GM18861 (cell line): Measurements from ENCODE around the gene TMEM109.

Experiments used
- ATAC-seq: cut with Tn5 transposase; IDR thresholded peaks from one replicate; pipeline ENCODE4 v1.9.1; 2021; ENCODE audit not compliant: unreplicated experiment

Gene TMEM109

DNA sequence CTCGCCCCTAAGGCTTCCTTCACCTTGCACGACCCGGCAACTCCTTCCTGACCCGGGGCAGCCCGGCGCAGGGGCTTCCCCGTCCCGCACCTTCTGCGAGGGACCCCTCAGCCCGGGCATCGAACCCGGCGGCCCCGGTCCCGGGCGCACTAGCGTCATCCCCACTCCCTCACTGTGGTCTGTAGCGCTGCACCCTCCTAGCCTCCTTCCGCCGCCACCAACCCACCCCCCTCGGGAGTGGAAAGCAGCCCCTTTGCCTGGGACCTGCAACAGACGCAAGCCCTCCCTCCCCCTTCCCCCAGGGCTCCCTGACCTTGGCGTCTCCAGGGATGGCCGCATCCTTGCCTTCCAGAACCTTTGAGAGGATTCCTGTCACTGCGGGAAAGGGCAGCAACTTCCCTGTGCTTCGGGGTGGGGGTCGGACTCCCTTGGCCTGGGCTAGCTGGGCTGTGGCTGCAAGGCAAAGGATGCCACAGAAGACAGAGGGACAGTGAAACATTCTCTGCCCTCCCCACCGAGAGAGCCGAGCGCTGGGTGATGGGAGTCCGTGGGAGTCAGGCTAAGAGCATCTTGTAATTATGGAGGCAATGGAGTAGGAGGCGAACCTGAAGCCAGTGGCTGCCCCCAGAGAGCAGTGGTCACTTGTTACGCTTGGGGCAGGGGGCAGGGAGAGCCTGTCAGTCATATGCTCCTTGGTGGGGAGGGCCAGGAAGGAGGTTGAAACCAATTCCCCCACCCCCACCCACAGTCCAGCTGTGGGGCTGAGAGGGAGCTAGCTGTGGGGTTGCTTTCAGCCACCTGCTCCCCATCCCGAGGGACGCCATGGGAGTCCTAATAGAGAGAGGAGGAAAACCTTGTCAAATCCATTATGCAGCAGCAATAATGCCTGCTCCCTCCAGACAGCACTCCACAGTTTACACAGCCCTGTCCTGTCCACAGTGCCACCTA, 11.2 kb downstream of the TMEM109 start:
- no peak for ATAC-seq

DNA sequence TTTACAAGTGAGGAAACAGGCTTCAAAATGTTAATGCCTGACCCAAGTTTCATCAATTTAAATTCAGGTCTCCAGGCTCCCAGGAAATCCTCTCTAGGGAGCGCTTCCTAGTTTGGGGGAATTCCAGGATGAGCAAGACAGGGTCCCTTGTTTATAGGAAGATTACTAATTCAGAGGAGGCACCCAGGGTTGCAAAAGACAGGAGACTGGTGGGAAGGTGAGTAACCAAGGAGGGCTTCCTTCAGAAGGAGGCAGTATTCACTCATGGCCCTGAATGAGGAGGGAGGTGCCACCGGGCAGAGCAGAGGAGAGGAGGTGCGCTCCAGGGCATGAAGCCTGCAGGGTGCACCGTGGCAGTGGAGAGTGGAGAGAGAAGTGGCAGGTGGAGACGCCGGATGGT, 11.9 kb downstream of the TMEM109 start:
- ATAC-seq = no peak

DNA sequence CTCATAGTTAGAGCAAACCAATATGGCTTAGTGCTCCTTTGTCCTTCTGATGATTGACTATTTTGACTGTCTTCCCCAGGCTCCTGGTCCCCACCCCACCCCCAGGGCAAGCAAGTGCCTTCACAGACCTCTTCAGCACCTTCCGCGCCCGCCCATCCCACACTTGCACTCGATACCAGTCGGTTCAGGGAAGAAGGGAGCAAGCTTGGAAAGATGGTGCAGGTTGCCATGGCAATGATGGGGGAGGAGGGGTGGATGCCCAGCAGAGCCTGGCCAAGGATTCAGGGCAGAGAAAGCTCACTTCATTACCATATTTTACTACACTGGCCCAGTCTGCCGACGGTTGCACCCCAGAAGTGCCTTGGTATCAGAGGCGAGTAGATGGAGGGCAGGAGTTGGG, 12.5 kb downstream of the TMEM109 start:
- no peak for ATAC-seq

DNA sequence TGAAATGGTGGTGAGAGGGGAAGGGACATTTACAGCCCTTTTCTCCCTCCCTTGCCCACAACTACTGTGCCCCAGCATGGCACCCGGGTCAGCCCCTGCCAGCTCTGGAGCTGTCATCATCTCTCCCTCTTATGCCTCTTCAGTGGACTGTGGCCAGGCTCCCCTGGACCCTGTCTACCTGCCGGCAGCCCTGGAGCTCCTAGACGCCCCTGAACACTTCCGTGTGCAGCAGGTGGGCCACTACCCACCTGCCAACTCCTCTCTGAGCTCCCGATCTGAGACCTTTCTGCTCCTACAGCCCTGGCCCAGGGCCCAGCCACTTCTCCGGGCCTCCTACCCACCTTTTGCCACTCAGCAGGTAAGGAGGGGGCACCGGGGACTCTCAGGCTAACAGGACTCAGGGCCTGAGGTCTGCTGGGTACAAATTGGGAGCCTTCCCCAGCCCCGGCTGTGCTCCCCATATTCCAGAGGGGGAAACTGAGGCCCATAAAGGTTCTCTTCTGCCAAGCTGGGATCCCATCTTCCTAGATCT, 13.2 kb downstream of the TMEM109 start:
- ATAC-seq = no peak

DNA sequence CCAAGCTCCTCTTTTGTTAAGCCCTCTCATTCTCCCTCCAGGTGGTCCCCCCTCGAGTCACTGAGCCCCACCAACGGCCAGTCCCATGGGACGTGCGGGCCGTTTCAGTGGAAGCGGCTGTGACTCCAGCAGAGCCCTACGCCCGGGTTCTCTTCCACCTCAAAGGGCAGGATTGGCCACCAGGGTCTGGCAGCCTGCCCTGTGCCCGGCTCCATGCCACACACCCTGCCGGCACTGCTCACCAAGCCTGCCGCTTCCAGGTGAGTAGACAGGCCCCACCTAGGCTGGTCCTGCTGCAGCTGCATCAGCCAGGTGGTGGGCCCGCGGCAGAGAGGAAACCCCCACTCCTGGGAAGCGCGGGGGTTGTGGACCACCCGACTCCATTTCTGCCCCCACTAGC, 13.6 kb downstream of the TMEM109 start:
- ATAC-seq = no peak

DNA sequence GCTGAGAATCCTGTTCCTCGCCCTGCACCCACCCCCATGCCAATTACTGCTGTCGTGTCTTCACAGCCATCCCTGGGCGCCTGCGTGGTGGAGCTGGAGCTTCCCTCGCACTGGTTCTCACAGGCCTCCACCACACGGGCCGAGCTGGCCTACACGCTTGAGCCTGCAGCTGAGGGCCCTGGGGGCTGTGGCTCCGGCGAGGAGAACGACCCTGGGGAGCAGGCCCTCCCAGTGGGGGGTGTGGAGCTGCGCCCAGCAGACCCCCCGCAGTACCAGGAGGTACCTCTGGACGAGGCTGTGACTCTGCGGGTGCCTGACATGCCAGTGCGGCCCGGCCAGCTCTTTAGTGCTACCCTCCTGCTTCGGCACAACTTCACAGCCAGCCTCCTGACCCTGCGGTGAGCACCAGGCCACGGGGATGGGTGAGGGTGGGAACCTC, 14.6 kb downstream of the TMEM109 start:
- ATAC-seq = no peak

DNA sequence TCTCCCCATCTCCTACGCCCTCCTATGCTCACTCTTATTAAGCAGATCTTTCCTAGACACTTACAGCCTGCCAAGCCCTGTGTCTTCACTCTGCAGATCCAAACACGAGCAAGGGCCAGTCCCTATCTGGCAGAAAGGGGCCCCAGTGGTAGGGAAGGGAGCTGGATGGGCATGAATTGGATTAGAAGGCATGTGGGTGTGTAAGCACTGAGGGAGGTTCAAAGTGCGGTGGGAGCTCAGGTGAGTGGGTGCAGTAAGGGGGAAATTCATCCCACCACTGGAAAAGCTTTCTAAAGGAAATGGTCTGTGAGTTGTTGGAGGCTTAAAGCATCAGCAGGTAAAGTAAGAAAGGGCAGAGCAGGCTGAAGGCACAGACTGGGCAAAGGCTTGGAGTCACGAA, 15.8 kb downstream of the TMEM109 start:
- ATAC-seq = no peak

DNA sequence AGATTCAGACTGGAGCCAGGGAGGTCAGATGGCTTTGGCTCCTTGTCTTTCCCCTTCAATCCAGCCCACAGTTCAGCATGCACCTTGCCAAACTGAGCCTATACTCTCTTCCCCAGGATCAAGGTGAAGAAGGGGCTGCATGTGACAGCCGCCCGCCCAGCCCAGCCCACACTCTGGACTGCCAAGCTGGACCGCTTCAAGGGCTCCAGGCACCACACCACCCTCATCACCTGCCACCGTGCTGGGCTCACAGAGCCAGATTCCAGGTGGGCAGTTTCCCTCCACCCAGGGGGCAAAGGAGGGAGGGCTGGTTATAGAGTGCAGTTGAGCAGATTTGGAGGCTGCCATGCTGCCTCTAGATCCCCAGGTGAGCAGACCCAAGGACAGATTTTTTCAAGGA, 16.4 kb downstream of the TMEM109 start:
- no peak for ATAC-seq

DNA sequence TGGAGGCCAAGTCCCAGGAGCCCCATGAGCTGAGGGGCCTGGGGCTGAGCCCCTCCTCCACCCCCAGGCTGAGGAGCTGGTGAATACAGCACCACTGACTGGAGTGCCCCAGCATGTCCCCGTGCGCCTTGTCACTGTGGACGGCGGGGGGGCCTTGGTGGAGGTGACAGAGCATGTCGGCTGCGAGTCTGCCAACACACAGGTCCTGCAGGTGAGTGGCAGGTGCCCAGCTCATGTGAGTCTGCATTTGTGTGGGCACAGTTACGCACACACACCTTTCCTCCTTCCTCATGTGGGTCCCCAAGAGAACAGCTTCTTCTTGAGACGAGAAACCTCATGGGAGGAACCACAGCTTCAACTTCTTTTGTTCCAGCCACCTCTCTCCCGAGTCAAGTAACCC, 18.0 kb downstream of the TMEM109 start:
- ATAC-seq = no peak

DNA sequence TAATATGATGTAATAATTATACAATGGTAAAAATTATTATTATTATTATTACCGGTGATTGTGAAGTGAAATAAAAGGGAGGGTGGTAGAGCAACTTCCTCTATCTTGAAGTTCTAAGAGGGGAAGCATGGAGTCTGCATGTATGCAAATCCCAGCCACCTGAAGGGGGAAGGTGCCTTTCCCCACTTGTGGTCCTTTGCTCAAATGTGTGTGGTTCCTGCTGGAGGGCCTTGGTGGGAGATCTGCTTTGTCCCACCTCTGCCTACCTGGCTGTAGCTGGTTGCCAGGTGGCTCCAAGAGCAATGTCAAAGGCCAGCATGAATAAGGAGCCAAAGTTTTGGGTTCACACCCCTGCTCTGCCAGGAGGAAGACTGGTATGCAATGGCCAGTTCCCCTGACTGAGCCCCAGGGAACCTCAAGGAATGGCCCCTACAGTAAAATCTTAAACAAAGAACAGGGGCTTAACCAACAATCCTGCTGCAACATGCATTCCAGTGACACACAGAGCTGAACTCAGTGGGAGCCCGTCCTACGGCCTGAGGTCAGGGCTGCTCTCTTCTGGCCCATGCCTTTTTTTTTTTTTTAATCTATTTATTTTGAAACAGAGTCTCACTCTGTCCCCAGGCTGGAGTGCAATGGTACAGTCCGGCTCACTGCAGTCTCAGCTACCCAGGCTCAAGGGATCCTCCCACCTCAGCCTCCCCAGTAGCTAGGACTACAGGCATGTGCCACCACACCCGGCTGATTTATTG, 18.8 kb downstream of the TMEM109 start:
- ATAC-seq = no peak

DNA sequence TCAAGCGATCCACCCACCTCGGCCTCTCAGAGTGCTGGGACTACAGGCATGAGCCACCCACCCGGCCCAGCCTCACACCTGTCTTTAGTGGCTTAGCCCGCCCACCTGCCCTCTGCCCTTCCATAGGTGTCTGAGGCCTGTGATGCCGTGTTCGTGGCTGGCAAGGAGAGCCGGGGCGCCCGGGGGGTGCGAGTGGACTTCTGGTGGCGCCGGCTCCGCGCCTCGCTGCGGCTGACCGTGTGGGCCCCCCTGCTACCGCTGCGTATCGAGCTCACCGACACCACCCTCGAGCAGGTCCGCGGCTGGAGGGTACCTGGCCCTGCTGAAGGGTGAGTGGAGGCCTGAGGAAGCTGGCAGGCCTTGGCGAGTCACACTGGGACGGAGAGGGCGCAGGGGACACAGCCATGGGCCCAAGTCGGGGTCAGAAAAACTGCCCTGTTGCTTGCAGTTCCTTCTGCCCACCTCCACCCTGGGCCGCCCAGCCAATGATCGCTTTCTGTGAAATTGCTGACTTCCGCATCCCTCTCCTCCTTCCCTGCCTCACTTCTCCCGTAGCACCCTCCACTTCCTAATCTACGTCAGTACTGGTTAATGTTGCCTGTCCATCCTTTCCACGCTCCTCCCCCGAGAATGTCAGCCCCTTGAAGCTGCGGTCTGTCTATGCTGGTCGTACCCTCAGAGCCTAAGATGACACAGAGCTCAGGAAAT, 19.6 kb downstream of the TMEM109 start:
- no peak for ATAC-seq

DNA sequence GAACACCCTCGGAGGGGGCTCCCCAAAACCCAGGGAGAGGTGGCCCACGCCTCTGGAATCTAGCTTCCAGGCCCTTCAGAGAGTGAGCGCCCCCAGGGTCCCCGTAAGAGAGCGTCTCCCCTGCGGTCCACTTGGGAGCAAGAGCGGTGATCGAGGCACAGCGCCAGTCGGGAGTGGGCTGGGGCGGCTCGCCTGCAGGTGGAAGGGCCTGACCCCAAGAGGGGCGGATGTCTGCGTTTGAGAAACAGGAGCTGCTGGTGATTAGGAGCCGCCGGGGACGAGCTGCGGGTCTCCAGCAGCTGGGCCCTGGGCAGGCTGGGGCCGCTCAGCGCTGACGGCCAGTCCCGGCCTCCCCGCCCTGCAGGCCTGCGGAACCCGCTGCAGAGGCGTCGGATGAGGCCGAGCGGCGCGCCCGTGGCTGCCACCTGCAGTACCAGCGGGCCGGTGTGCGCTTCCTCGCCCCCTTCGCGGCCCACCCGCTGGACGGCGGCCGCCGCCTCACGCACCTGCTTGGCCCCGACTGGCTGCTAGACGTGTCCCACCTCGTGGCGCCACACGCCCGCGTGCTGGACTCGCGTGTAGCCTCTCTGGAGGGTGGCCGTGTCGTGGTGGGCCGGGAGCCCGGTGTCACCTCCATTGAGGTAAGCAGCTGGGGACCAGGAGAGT, 20.3 kb downstream of the TMEM109 start:
- no peak for ATAC-seq

DNA sequence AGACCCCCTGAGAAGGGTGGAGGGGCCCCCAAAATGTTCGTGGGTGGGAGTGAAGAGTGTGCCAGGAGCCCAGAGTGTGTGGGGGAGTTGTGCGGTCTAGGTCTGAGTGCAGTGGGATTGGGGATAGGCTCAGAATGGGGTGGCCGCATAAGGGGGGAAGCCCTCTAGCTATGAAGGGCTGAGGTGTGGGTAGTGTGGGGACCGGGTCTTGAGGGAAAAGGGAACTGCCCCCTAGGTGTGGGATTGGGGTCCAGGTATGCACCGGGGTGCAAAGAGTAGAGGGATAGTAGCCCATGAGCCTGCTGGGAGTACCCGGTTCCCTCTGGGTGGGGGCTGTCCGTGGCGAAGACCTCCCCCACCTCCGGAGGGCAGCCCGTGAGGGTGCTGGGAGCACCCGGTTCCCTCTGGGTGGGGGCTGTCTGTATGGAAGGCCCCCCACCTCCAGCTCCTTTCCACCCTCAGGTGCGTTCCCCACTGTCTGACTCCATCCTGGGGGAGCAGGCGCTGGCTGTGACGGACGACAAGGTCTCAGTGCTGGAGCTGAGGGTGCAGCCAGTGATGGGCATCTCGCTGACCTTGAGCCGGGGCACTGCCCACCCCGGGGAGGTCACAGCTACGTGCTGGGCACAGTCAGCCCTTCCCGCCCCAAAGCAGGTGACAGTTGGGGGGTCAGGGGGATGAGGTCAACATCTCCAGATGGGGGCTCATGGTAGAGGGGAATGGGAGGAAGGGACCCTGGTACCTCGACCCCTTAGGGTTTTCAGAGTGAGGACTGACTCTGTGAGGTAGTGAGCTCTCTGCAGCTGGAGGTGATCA, 21.0 kb downstream of the TMEM109 start:
- no peak for ATAC-seq

DNA sequence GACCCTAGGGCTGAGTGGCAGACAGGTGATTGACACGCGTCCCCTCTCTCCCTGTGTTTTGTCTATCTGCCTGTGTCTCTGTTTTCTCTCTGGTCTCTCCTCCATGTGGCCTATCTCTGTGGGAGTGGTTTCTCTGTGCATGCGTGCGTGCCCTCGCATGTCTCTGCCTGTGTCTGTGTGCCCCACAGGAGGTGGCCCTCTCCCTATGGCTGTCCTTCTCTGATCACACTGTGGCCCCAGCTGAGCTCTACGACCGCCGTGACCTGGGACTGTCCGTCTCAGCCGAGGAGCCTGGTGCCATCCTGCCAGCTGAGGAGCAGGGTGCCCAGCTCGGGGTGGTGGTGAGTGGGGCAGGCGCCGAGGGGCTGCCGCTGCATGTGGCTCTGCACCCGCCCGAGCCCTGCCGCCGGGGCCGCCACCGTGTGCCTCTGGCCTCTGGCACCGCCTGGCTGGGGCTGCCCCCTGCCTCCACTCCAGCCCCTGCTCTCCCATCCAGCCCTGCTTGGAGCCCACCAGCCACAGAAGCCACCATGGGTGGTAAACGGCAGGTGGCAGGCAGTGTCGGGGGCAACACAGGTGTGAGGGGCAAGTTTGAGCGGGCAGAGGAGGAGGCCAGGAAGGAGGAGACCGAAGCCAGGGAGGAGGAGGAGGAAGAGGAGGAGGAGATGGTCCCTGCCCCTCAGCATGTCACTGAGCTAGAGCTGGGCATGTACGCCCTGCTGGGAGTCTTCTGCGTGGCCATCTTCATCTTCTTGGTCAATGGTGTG, 21.9 kb downstream of the TMEM109 start:
- ATAC-seq = no peak

DNA sequence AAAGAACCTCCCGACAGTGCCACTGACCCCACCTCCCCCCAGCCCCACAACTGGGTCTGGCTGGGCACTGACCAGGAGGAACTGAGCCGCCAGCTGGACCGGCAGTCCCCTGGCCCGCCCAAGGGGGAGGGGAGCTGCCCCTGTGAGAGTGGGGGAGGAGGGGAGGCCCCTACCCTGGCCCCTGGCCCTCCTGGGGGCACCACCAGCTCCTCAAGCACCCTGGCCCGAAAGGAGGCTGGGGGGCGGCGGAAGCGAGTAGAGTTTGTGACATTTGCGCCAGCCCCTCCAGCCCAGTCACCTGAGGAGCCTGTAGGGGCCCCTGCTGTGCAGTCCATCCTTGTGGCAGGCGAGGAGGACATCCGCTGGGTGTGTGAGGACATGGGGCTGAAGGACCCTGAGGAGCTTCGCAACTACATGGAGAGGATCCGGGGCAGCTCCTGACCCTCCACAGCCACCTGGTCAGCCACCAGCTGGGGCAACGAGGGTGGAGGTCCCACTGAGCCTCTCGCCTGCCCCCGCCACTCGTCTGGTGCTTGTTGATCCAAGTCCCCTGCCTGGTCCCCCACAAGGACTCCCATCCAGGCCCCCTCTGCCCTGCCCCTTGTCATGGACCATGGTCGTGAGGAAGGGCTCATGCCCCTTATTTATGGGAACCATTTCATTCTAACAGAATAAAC, 22.6 kb downstream of the TMEM109 start:
- ATAC-seq = no peak

DNA sequence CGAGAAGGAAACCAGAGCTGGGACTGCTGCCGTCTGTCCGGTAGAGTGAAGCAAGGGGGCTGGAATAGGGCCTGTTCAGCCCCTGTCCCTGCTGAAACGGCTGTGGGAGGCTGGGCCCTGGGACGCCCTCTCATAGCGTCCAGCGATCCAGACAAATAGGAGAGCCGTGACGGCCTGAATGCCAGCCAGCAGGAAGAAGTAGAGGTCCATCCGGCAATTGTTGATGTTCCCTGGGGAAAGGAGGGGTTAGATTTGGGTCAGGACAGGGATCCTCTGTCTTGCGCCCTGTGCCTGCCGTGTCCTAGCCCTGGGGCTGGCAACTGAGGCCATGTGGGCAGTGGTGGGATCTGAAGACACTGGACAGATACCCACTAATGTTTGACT, 23.2 kb downstream of the TMEM109 start:
- ATAC-seq = no peak

DNA sequence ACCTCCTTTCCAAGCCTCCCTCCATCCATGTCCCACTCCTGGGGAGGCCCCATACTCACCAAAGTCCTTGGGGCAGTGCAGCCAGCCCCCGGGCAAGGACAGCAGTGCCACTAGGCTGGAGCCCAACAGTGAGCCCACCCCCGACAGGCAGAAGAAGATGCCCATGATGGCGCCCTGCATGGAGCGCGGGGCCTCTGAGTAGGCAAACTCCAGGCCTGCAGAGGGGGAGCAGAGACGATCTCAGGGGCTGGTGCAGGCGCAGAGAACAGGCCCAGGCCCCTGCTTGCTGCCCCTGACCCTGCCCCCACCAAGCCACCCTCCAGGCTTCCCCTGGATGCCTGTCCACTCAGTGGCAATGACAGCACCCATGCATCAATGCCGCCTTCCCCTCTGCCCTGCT, 23.9 kb downstream of the TMEM109 start:
- ATAC-seq = no peak

DNA sequence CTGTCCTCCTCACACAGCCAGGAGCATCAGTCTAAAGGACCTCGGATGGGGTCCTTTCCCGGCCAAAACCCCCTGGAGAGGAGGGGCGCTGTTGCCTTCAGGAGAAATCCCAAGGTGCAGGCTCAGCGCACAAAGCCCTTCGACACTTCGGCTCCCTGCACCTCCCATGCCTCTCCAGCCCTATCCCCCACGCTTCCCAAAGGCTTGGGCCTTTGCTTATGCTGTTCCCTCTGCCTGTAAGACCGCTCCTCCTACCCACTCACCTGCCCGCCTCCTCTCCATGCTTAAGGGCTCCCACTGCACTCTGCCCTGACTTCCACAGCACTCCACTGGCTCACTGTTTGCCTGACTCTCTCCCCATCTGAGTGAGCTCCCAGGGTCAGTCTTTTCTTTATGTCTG, 24.5 kb downstream of the TMEM109 start:
- ATAC-seq = no peak

DNA sequence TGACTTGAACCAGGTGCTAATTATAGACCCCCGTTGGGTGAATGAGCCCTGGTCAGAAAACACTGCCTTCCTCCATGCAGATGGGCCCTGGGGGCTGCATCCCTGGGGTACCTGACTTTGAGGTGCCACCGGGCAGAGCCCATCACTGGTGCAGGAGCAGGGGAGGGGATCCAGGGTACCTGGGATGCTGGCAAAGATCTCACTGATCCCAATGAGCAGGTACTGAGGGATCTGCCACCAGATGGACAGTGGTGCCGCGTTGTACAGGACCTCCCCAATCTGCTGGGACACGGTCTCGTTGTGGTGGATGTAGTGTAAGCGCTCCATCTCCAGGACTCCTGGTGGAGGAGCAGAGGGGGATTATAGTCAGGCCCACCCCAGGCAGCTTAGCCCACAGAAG, 25.3 kb downstream of the TMEM109 start:
- ATAC-seq = no peak
